Muscle of leg (tissue), 11 donors: ENCODE measurements around the gene PCGF6. TPM values are rescaled to one million over a fixed set of nuclear protein-coding genes. Genes with fewer than 3 reads are reported as not detected.
"Not testable (repeated sequence)": the region's sequence is repeated elsewhere in the genome, so short reads cannot be mapped to it uniquely, and the experiment has no call there.

ENCODE experiments used
- DNase-seq: peaks from one replicate; pipeline ENCODE4 v3.0.0; 2013
- H3K27ac ChIP-seq: one replicate; pipeline ENCODE4 v1.5.1; 2013; ENCODE audit warnings: mild to moderate bottlenecking, low read length, control low read depth
- H3K27me3 ChIP-seq: one replicate; pipeline ENCODE4 v1.6.1; 2013; ENCODE audit warnings: low read length; ENCODE audit not compliant: control insufficient read depth, insufficient read depth
- H3K36me3 ChIP-seq: one replicate; pipeline ENCODE4 v1.6.1; 2013; ENCODE audit warnings: low read length; ENCODE audit not compliant: control insufficient read depth, insufficient read depth
- H3K4me1 ChIP-seq: one replicate; pipeline ENCODE4 v1.6.1; 2013; ENCODE audit warnings: low read length; ENCODE audit not compliant: control insufficient read depth, insufficient read depth
- H3K4me3 ChIP-seq: one replicate; pipeline ENCODE4 v1.5.1; 2013; ENCODE audit warnings: low read length, control low read depth
- H3K9me3 ChIP-seq: replicated peaks from 2 replicates; pipeline ENCODE4 v1.6.1; 2013; ENCODE audit warnings: low read depth, low read length; ENCODE audit not compliant: control insufficient read depth
- WGBS: methylation state at CpG from one replicate; pipeline ENCODE4 v1.1.5; 2013; ENCODE audit warnings: missing lambda C conversion rate; ENCODE audit not compliant: insufficient coverage; 5-methylcytosine and 5-hydroxymethylcytosine counted together
- polyA plus RNA-seq, 8 donors: library from polyadenylated mRNA; unstranded; fragments of 120-200 nt; gene quantifications; one replicate each; pipeline versions ENCODE4 v1.2.1 to v1.2.3, GENCODE V29; 2013; ENCODE audit warnings: inconsistent platforms in 1 of 8, low replicate concordance in 1 of 8; ENCODE audit not compliant: insufficient read length in 8 of 8, insufficient read depth in 1 of 8
- total RNA-seq: library from RNA; stranded (reverse); fragments of 120-200 nt; gene quantifications from one replicate; pipeline ENCODE4 v1.2.4, GENCODE V29; 2013

PCGF6 gene
- total and polyA plus RNA-seq, 9 donors, result 7.6 to 9.8 (median 9.1) TPM

GRCh38 chr10:103367782-103368518 lies 17.0 kb upstream of the PCGF6 start, which contains the start of gene TAF5:
Gene TAF5 (plus strand): TSS chr10:103367976. CDS start chr10:103367990, 14 bp downstream.
- H3K4me1 ChIP-seq, result peaks cover 13% of the 10 kb centered on the region
- H3K27me3 ChIP-seq, result no peaks in the 10 kb centered on the region
- H3K27ac ChIP-seq, result peak within 1 kb of the TSS; percentile 91
- H3K36me3 ChIP-seq, result no peaks in the 10 kb centered on the region
- WGBS, result under 1% methylated on average over 79 of the region's 81 CpGs
- H3K4me3 ChIP-seq, result peak within 1 kb of the TSS; percentile 81
- H3K9me3 ChIP-seq, result no peaks in the 10 kb centered on the region
- peak; percentile 99 for DNase-seq

DNA sequence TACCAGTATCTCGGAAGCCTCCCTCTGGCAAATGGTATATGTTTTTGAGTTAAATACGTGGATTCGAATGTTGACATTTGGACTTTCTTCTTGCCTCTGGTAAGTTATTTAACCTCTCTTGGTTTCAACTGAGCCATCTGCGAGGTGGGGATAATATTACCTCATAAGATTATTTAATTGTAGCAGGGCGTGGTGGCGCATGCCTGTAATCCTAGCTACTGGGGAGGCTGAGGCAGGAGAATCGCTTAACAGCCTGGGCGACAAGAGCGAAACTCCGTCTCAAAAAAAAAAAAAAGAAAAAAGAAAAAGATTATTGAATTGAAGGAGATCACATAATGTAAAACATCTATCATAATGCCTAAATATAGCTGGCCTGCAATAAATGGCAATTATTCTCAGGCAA lies 16.4 kb upstream of the PCGF6 start:
- H3K27me3 ChIP-seq, result no peaks in the 10 kb centered on the region
- H3K4me3 ChIP-seq, result peak overlapping the region; percentile 81
- H3K36me3 ChIP-seq, result no peaks in the 10 kb centered on the region
- peaks cover 13% of the 10 kb centered on the region for H3K4me1 ChIP-seq
- WGBS, result 100% methylated on average over 2 of the region's 10 CpGs
- DNase-seq, result no peak
- H3K9me3 ChIP-seq, result no peaks in the 10 kb centered on the region
- peak overlapping the region; percentile 91 for H3K27ac ChIP-seq

- H3K4me3 ChIP-seq, H3K9me3 ChIP-seq, H3K27me3 ChIP-seq, H3K36me3 ChIP-seq, H3K27ac ChIP-seq, DNase-seq, H3K4me1 ChIP-seq: not testable (repeated sequence)
- 90% methylated on average over 7 of the region's 9 CpGs for WGBS
Measured at GRCh38 chr10:103360791-103361190, 9.9 kb upstream of the PCGF6 start.

- H3K4me3 ChIP-seq, DNase-seq, H3K27ac ChIP-seq, H3K27me3 ChIP-seq, H3K36me3 ChIP-seq, H3K9me3 ChIP-seq, H3K4me1 ChIP-seq: not testable (repeated sequence)
- WGBS, result 100% methylated on average over 1 of the region's 4 CpGs
Measured at GRCh38 chr10:103359493-103359892, 8.6 kb upstream of the PCGF6 start.

DNA sequence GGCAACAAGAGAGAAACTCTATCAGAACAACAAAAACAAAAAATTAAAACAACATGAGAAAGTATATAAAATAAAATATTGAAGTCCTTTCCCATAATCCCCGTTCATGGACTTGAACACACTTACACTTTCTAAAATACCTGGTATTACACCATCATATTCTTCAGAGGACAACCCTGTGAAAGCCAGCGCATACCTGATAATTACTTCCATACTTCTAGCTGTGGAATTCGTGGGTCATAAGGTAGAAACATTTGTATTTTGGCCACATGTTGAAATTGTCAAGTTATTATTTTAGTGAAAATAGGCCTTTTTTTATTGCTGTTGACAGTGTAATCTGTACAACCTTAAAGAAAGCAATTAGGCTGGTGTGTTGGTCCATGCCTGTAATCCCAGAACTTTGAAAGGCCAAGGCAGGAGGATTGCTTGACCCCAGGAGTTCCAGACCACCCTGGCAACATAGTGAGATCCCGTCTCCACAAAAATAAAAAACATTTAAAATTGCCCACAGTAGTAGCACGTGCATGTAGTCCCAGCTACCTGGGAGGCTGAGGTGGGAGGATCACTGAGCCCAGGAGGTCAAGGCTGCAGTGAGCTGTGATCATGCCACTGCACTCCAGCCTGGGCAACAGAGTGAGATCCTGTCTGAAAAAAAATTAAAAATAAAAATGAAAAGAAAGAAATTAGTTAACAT lies 5.1 kb upstream of the PCGF6 start:
- H3K27me3 ChIP-seq, result no peaks in the 10 kb centered on the region
- no peak for DNase-seq
- no CpG with 5 or more reads among the region's 5 CpGs for WGBS
- no peaks in the 10 kb centered on the region for H3K9me3 ChIP-seq
- no peak overlapping the region for H3K27ac ChIP-seq
- H3K4me3 ChIP-seq, result no peak overlapping the region
- H3K36me3 ChIP-seq, result no peaks in the 10 kb centered on the region
- no peaks in the 10 kb centered on the region for H3K4me1 ChIP-seq

DNA sequence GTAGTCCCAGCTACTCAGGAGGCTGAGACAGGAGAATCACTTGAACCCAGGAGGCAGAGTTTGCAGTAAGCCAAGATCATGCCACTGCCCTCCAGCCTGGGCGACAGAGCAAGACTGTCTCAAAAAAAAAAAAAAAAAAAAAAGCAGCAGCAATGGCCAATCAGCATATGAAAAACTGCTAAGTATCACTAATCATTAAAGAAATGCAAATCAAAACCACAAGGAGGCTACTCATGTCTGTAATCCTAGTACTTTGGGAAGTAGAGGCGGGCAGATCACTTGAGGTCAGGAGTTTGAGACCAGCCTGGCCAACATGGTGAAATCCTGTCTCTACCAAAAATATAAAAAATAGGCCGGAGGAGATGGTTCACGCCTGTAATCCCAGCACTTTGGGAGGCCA lies 3.6 kb upstream of the PCGF6 start:
- DNase-seq, H3K27me3 ChIP-seq, H3K27ac ChIP-seq, H3K9me3 ChIP-seq, H3K4me3 ChIP-seq, H3K36me3 ChIP-seq, H3K4me1 ChIP-seq: not testable (repeated sequence)
- WGBS, result 100% methylated on average over 2 of the region's 4 CpGs

- H3K27me3 ChIP-seq, result no peaks in the 10 kb centered on the region
- WGBS, result no CpG with 5 or more reads among the region's 2 CpGs
- peaks cover 9% of the 10 kb centered on the region for H3K4me1 ChIP-seq
- no peak overlapping the region for H3K27ac ChIP-seq
- peaks cover under 1% of the 10 kb centered on the region for H3K36me3 ChIP-seq
- no peaks in the 10 kb centered on the region for H3K9me3 ChIP-seq
- H3K4me3 ChIP-seq, result no peak overlapping the region
- DNase-seq, result no peak
Measured at GRCh38 chr10:103353281-103353680, 2.3 kb upstream of the PCGF6 start.

DNA sequence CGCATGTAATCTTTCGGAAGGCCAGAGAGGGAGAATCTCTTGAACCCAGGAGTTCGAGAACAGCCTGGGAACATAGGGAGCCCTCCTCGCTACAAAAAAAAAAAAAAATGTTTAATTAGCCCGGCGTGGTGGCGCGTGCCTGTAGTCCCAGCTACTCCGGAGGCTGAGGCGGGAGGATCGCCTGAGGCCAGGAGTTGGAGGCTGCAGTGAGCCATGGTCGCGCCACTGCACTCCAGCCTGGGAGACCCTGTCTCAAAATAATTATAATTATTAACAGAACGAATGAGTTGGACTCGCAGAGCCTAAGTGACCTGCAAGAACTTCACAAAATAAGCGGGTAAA lies 794 bp downstream of the PCGF6 start:
- Histone ChIP-seq H3K36me3 (peaks cover 15% of the 10 kb centered on the region), H3K4me3 (peak overlapping the region; percentile 74), H3K4me1 (peaks cover 9% of the 10 kb centered on the region), H3K9me3 (no peaks in the 10 kb centered on the region), H3K27ac (peak overlapping the region; percentile 93), H3K27me3 (no peaks in the 10 kb centered on the region)
- DNase-seq, result no peak
- WGBS, result 64% methylated on average over 5 of the region's 16 CpGs

DNA sequence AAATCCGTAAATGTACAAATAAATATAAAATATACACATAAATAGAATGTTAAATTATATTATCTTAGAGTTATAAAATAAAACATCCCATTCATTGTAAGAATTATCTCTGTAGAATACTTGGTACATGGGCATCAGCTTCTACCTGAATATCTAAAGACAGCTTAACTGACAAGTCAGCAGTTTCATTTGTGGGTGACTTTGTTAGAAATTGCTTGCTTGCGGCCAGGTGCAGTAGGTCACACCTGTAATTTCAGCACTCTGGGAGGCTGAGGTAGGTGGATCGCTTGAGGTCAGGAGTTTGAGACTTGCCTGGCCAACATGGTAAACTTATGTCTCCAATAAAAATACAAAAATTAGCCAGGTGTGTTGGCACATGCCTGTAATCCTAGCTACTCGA lies 14.6 kb downstream of the PCGF6 start:
- H3K4me3 ChIP-seq, result no peak overlapping the region
- no peaks in the 10 kb centered on the region for H3K27me3 ChIP-seq
- no peak overlapping the region for H3K27ac ChIP-seq
- H3K4me1 ChIP-seq, result no peaks in the 10 kb centered on the region
- no peak for DNase-seq
- peaks cover 28% of the 10 kb centered on the region for H3K36me3 ChIP-seq
- H3K9me3 ChIP-seq, result no peaks in the 10 kb centered on the region
- WGBS, result no CpG with 5 or more reads among the region's 4 CpGs

- H3K4me3 ChIP-seq, result no peak overlapping the region
- H3K4me1 ChIP-seq, result no peaks in the 10 kb centered on the region
- no peaks in the 10 kb centered on the region for H3K9me3 ChIP-seq
- DNase-seq, result no peak
- no peaks in the 10 kb centered on the region for H3K27me3 ChIP-seq
- no peak overlapping the region for H3K27ac ChIP-seq
- peaks cover 33% of the 10 kb centered on the region for H3K36me3 ChIP-seq
Measured at GRCh38 chr10:103334567-103334966, 16.4 kb downstream of the PCGF6 start.
